Measurements from ENCODE around the gene NT5C1A.

The NT5C1A gene

GRCh38 chr1:39663559-39663958 is 8.3 kb downstream of the NT5C1A start:
- in situ Hi-C loops (cut with HindIII; ENCODE audit: low sequenced_read_pairs) = no loop called here

DNA sequence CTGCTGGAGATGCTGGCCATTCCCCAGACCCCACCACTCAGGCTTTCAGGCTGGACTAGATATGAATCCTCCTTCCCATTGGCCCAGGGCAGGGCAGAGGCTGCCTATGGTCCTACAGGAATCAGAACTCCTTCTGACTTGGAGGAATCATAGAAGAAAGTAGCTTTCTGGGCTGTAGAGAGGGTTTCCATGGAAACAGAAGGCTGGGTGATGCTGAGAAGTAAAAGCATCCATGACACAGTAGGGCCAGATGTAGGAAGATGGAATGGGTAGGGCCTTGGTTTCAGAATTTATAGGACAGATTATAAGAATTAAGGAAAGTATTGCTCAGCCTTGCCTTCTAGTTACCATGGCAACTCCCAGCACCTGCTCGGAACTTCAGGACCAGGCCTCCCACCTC is 9.0 kb downstream of the NT5C1A start:
- in situ Hi-C loops (cut with HindIII; ENCODE audit: low sequenced_read_pairs) = no loop called here

- in situ Hi-C loops (cut with HindIII; ENCODE audit: low sequenced_read_pairs) = loop anchor here (5.0 kb wide), 1 partner anchor 62 kb away; no protein-coding TSS in a partner anchor
Observed at GRCh38 chr1:39659538-39659937, 12.4 kb downstream of the NT5C1A start.

DNA sequence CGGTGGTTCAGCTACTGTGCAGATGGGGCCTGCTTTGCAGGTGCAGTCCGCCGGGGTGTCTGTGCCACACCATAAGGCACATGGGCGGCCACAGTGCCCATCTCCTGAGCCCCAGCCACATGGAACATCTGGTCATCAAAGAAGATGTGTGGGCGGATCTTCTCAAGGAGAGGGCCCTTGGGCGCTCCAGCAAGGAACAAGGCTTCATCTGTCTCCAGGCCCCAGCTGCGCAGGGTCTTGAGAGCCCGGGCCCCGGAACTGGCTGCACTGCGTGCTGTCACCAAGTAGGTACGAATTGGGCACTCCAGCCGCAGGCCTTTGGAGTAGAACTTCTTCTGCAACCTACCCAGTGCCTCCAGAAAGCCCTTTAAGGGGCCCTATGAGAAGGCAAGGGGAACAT is 12.8 kb downstream of the NT5C1A start:
- in situ Hi-C loops (cut with HindIII; ENCODE audit: low sequenced_read_pairs) = loop anchor here (5.0 kb wide), 1 partner anchor 62 kb away; no protein-coding TSS in a partner anchor

- in situ Hi-C loops (cut with HindIII; ENCODE audit: low sequenced_read_pairs) = loop anchor here (5.0 kb wide), 1 partner anchor 61 kb away; no protein-coding TSS in a partner anchor
Observed at GRCh38 chr1:39657923-39658485, 13.9 kb downstream of the NT5C1A start.

DNA sequence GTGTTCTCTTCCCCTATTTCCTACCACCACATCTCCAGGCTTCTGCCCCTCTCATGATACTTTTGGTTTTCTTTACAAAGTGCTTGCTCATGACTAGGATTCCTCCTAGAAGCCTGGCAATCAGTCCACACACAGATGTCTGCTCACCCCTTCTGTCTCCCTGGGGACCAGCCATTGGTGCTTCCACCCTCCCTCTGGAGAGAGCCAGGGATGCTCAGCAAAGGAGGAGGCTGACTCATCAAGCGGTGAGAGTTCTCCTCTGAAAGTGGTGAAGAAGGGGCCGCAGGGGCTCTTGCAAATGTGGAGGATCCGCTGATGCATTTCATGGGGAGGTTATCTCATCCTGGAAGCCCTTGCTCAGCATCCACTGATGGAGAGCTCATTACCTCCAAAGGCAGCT is 14.5 kb downstream of the NT5C1A start:
- in situ Hi-C loops (cut with HindIII; ENCODE audit: low sequenced_read_pairs) = loop anchor here (5.0 kb wide), 1 partner anchor 60 kb away; no protein-coding TSS in a partner anchor

- in situ Hi-C loops (cut with HindIII; ENCODE audit: low sequenced_read_pairs) = loop anchor here (5.0 kb wide), 1 partner anchor 59 kb away; no protein-coding TSS in a partner anchor
Observed at GRCh38 chr1:39656391-39656790, 15.5 kb downstream of the NT5C1A start.

- in situ Hi-C loops (cut with HindIII; ENCODE audit: low sequenced_read_pairs) = loop anchor here (5.0 kb wide), 1 partner anchor 58 kb away; no protein-coding TSS in a partner anchor
Observed at GRCh38 chr1:39655578-39656268, 16.2 kb downstream of the NT5C1A start.

- in situ Hi-C loops (cut with HindIII; ENCODE audit: low sequenced_read_pairs) = no loop called here
Observed at GRCh38 chr1:39654291-39654690, 17.6 kb downstream of the NT5C1A start.

- in situ Hi-C loops (cut with HindIII; ENCODE audit: low sequenced_read_pairs) = no loop called here
Observed at GRCh38 chr1:39653546-39654031, 18.3 kb downstream of the NT5C1A start.

DNA sequence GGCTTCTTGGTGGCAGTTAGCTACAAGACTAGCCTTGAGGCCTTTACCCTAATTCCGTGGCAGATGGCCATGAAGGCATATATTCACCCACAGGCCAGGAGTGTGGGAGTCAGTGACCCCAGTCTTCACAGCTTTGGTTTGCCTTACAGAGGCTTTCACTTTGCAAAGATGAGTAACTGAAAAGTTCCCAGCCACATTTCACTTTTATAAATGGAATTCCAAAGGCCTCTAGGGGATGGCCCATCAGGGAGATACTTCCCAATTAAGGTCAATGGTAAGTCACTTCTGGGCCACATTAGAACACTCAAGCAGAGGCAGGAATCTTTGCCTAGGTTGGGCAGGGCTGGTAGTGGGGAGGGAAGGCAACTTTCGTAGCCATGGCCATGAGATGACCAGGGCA is 19.4 kb downstream of the NT5C1A start:
- in situ Hi-C loops (cut with HindIII; ENCODE audit: low sequenced_read_pairs) = no loop called here

- in situ Hi-C loops (cut with HindIII; ENCODE audit: low sequenced_read_pairs) = no loop called here
Observed at GRCh38 chr1:39652105-39652504, 19.8 kb downstream of the NT5C1A start.

GRCh38 chr1:39650431-39650830 is 21.5 kb downstream of the NT5C1A start:
- in situ Hi-C loops (cut with HindIII; ENCODE audit: low sequenced_read_pairs) = no loop called here

DNA sequence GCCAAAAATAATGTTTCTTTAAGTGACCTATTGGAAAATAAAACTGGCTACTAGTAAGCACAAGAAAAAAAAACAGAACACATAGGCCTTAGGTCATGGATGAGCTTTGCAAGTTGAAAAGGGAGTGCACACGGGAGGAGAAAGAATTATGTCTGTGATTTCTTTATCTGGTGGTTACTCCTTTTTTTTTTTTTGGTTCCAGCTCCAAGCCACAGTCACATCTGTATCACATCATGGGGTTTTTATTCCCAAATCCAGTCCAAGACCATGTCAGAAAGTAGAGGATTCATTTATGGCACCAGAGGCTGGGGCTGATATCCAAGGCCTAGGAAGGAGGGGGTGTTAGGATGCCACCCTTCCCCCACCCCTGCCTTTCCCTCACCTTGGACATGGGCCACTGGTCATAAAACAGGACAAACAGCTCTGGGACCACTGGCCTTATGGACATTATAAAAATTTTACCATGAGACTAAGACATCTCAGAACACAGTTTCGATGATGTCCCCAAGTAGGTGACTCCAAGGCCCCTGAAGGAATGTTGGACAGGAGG is 22.2 kb downstream of the NT5C1A start:
- in situ Hi-C loops (cut with HindIII; ENCODE audit: low sequenced_read_pairs) = no loop called here

GRCh38 chr1:39648496-39648895 is 23.4 kb downstream of the NT5C1A start:
- in situ Hi-C loops (cut with HindIII; ENCODE audit: low sequenced_read_pairs) = no loop called here

GRCh38 chr1:39647247-39647646 is 24.7 kb downstream of the NT5C1A start:
- in situ Hi-C loops (cut with HindIII; ENCODE audit: low sequenced_read_pairs) = no loop called here

DNA sequence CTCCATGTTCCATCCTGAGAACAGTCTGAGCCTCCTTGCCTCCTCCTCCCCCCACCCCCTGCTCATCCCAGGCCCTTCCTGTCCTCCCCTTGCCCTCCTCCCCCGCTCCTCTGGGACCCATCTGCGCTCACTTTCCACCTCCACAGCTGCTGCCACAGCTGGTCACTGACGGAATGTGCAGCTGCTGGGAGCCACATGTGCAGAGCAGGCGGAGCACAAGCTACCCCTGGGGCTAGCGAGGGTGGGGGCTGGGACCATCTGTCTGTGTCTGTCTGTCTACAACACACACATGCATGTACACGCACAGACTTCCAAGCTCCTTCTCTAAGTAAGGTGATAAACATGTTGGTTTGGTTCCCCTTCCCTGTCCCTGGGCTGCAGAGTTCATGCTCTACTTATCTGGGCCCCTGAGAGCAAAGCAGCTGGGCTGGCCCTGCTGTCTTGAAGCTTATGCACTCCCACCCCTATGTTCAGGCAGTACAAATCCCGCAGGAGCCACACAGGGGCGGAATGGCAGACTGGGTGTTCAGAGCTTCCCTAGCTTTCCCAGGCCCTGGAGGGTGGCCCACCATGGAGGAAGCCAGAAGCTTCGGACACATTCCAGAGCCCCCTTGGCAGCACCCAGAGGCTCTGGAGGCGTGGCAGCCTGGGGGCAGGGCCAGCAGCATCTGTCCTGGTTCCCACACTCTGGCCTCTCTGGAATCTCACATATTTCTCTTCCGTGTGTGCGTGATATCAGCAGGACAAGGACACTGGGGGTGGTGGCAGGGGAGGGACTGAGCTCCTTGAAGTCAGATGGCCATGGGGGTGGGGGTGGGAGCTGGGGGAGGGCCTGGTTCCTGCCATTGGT is 25.4 kb downstream of the NT5C1A start:
- in situ Hi-C loops (cut with HindIII; ENCODE audit: low sequenced_read_pairs) = no loop called here

GRCh38 chr1:39645411-39646043 is 26.4 kb downstream of the NT5C1A start:
- in situ Hi-C loops (cut with HindIII; ENCODE audit: low sequenced_read_pairs) = no loop called here

DNA sequence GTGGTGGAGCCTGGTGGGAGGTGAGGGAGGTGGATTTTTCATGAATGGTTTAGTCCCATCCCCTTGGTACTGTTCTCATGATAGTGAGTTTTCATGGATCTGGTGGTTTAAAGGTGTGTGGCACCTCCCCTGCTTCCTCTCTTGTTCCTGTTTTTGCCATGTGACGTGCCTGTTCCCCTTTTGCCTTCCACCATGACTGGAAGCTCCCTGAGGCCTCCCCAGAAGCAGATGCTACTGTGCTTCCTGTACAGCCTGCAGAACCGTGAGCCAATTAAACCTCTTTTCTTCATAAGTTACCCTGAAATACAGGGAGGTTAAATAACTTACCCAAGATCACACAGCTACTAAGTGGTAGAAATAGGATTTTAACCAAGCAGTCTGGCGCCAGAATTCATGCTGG is 28.2 kb downstream of the NT5C1A start:
- in situ Hi-C loops (cut with HindIII; ENCODE audit: low sequenced_read_pairs) = no loop called here

DNA sequence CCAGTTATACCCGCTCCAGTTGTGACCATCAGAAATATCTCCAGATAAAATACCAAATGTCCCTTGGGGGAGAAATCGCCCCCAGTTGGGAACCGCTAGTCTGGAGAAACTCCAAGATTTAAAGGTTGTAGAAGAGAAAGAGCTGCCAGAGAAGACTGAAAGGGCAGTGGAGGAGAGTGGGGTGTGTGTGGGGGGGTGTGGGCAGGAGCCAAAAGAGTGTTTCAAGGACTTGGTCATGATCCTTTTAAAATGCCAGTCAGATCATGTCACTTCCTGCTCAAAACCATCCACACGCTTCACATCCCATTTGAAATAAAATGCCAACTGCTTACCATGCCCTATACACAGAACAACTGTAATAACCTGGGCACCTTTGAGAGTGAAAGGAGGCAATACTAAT is 29.1 kb downstream of the NT5C1A start:
- in situ Hi-C loops (cut with HindIII; ENCODE audit: low sequenced_read_pairs) = no loop called here

GRCh38 chr1:39640861-39641260 is 31.0 kb downstream of the NT5C1A start:
- in situ Hi-C loops (cut with HindIII; ENCODE audit: low sequenced_read_pairs) = no loop called here
